Loucy (cell line): Measurements from ENCODE around the gene GHRH.

ENCODE experiments used
- EZH2phosphoT487 ChIP-seq: fragments of 200-600 bp; IDR thresholded peaks from 2 replicates; pipeline ENCODE4 v1.6.1; 2018; ENCODE audit warnings: antibody characterized with exemption, mild to moderate bottlenecking, moderate library complexity, borderline replicate concordance
- TF ChIP-seq, protein P1 (sequence below): fragments of 200-600 bp; sonication (generic); conservative IDR thresholded peaks from 2 replicates; pipeline ENCODE4 v1.5.1; 2014; ENCODE audit warnings: mild to moderate bottlenecking, antibody characterized with exemption, low read length

DNA sequence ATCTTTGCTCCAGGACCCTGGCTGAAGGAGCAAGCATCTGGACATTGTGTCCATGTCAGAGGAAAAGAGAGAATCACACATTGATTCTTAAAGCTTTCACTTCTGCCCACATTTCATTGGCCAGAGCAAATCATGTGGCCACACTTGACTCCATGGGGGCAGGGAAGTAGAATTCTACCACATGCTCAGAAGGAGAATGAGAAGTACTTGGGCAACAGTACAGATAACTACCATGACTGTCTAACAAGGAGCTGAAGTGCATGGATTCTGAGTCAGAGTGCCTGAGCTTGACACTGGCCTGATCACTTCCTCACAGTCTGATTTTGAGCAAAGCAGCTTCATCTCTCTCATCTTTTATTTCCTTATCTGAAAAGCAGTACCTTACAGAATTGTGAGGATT, 38.6 kb downstream of the GHRH start:
- TF ChIP-seq, protein P1, sequence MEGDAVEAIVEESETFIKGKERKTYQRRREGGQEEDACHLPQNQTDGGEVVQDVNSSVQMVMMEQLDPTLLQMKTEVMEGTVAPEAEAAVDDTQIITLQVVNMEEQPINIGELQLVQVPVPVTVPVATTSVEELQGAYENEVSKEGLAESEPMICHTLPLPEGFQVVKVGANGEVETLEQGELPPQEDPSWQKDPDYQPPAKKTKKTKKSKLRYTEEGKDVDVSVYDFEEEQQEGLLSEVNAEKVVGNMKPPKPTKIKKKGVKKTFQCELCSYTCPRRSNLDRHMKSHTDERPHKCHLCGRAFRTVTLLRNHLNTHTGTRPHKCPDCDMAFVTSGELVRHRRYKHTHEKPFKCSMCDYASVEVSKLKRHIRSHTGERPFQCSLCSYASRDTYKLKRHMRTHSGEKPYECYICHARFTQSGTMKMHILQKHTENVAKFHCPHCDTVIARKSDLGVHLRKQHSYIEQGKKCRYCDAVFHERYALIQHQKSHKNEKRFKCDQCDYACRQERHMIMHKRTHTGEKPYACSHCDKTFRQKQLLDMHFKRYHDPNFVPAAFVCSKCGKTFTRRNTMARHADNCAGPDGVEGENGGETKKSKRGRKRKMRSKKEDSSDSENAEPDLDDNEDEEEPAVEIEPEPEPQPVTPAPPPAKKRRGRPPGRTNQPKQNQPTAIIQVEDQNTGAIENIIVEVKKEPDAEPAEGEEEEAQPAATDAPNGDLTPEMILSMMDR, result no peak
- TF ChIP-seq EZH2phosphoT487, result no peak
